Ovary (tissue), 3 donors: ENCODE results near the gene LCN2.

Experiments
- POLR2A ChIP-seq: fragments of 450-650 bp; IDR thresholded peaks from one replicate; pipeline ENCODE4 v1.6.1; 2017; ENCODE audit warnings: antibody characterized with exemption, mild to moderate bottlenecking, moderate library complexity
- TF ChIP-seq, protein P1 (sequence below), 3 donors: fragments of 450-650 bp in 2 of 3; fragments of 200-600 bp in 1 of 3; IDR thresholded peaks; one replicate each; pipeline versions ENCODE4 v1.5.1 to v1.8.0; 2016 to 2022; ENCODE audit warnings: antibody characterized with exemption in 3 of 3, mild to moderate bottlenecking in 1 of 3
- donor health status: DM: no; HTN: no; CAD: no.

DNA sequence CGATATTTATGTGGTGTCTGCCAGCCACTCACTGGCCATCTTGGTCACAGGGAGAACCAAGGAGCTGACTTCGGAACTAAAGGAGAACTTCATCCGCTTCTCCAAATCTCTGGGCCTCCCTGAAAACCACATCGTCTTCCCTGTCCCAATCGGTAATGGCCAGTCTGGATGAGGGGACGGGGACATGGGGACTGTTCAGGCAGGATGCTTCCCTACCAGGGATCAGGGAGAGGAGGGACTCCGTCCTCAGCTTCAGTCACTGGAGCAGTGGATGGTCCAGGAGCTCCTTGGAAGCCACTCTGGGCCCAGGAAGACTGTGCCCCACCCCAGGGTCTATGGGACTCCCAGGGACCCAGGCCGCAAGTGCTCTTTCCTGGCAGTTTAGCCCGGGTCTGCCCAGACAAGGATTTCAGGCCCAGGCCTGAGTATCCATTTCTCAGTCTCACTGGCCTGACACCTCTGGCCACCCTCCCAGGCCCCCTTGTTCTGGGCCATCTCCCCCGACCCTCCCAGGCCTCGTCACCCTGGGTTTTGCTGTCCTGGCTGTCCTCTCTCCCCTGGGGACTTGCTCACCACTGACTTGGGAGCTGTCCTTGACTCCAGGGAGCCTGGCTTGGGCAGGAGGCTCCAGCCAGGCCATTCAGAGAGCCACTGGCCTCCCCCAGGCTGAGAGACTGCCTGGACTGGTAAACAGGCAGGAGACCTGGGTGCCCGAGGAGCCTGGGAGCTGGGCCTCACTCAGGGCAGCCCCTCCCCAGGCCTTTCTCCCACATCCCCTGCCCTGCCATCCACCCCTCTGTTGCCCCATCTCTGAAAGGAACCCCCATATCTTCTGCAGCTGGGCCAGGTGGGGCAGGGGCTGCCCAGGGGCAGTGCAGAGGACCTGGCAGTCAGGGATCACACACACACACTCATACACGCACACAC lies 3.1 kb downstream of the LCN2 start:
- TF ChIP-seq, protein P1, sequence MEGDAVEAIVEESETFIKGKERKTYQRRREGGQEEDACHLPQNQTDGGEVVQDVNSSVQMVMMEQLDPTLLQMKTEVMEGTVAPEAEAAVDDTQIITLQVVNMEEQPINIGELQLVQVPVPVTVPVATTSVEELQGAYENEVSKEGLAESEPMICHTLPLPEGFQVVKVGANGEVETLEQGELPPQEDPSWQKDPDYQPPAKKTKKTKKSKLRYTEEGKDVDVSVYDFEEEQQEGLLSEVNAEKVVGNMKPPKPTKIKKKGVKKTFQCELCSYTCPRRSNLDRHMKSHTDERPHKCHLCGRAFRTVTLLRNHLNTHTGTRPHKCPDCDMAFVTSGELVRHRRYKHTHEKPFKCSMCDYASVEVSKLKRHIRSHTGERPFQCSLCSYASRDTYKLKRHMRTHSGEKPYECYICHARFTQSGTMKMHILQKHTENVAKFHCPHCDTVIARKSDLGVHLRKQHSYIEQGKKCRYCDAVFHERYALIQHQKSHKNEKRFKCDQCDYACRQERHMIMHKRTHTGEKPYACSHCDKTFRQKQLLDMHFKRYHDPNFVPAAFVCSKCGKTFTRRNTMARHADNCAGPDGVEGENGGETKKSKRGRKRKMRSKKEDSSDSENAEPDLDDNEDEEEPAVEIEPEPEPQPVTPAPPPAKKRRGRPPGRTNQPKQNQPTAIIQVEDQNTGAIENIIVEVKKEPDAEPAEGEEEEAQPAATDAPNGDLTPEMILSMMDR (IDR thresholded peaks at IDR 0.05), result no peak
- no peak for TF ChIP-seq POLR2A
